Mesangial cell (primary cell): ENCODE data around the gene CADM4. TPM values are rescaled to one million over a fixed set of nuclear protein-coding genes. Genes with fewer than 3 reads are reported as not detected.

ENCODE experiments used
- total RNA-seq: library from RNA; depleted of rRNA; stranded (reverse); fragments of >200 nt; gene quantifications from 2 replicates; pipeline ENCODE4 v1.2.3, GENCODE V29; 2015

The CADM4 gene, protein sequence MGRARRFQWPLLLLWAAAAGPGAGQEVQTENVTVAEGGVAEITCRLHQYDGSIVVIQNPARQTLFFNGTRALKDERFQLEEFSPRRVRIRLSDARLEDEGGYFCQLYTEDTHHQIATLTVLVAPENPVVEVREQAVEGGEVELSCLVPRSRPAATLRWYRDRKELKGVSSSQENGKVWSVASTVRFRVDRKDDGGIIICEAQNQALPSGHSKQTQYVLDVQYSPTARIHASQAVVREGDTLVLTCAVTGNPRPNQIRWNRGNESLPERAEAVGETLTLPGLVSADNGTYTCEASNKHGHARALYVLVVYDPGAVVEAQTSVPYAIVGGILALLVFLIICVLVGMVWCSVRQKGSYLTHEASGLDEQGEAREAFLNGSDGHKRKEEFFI
- total RNA-seq, result 24.4 and 39.2 TPM in 2 replicates

DNA sequence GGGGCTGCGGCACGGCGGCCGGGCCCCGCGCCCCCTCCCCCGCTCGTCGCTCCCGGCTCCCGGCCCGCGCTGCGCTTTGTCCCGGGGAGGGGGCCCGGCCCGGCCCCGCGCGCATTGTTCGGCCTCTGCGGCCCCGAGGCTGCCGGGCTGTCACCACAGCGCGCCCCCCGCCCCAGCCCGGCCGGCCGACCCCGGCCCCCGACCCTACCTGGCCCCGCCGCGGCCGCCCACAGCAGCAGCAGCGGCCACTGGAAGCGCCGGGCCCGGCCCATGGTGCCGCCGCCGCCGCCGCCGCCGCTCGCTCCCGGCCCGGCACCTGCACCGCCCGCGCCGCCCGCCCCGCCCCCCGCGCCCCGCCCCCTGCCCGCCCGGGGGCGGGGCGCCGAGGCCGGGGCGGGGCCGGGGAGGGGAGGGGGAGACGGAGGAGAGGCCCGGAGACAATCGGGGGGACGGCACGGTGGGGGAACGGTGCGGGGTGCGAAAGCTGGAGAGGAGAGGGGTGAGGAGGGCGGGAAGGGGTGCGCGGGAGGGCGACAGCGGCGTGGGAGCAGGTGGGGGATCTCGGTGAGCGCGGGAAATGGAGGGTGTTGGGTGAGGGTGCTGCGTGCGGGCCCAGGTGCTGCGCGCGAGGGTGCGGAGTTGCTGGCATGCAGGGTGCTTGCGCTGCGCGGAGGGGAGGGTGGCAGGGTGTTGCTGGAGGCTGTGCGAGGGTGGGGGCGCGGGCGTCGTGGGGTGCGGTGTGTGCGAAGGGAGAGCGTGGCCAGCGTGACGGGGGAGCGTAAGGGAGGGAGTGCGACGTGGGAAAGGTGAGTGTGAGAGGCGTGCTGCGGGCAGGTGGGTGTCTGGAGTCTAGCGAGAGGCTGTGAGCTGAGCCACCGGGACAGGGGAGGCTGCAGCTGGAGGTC is at the start of gene CADM4:
Gene CADM4 (minus strand): TSS at position 332 of the 905 bp plus-strand sequence. CDS start 60 bp downstream, at position 272.

DNA sequence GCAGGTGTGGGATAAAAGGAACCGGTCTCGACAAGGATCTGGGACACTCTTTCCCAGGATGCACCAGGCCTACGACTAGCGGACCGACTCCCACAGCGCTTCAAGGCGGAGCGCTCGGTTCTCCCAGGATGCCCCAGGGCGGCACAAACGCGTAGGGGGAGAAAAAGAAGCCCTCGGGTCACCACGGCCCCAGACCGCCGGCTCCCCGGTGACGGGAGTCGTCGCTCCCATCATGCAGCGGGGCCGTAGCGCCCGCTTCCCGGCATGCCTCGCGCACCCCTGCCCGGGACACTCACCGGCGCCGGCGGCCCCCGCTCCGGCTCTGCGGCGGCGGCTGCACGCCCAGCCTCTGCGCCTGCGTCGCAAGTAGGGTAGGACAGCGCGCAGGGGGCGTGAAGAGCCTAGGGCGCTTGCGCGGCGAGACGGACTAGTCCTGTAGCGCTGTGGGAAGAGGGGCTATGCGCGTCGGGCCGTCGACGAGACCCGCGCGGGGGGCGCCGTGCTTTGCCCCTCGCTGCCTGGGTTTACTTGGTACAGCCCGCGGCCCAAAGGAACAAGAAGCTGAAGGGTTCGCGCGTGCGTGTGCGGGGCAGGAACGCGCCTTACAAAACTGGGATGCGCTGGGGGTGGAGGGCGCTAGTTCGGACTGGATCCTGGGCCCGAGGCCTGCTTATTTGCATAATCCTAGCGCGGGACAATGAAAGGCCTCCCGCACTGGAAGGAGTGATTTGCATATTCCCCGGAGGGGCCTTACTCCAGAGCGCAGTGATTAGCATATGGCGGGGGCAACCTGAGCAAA is 20.2 kb downstream of the CADM4 start, which contains the start of gene ZNF428:
Gene ZNF428 (minus strand): TSS at position 368 of the 799 bp plus-strand sequence. CDS start 5,325 bp downstream, outside the sequence.

GRCh38 chr19:43611788-43612187 is 27.9 kb downstream of the CADM4 start, which contains the start of gene SRRM5:
SRRM5 (plus strand) TSS chr19:43612088; CDS start chr19:43612122, 34 bp downstream.

GRCh38 chr19:43595999-43596841 is 43.4 kb downstream of the CADM4 start, which contains the start of the genes IRGQ and ZNF576:
IRGQ (minus strand) TSS chr19:43596134; CDS start chr19:43595338, 796 bp downstream.
ZNF576 (plus strand) TSS chr19:43596595; CDS start chr19:43597109, 514 bp downstream.

GRCh38 chr19:43575156-43575950 is 64.3 kb downstream of the CADM4 start, which contains the start of the genes PINLYP and XRCC1:
PINLYP (plus strand) TSS chr19:43575801; CDS start chr19:43577192, 1,391 bp downstream.
XRCC1 (minus strand) TSS chr19:43575527; CDS start chr19:43575458, 69 bp downstream.

Other genes starting within 250 kb of the CADM4 start
- not detected in 2 replicates for gene TEX101, start 225.0 kb downstream of the CADM4 start, total RNA-seq
- 0.38 TPM in 1 of 2 replicates, not detected in the other for gene LYPD3, start 174.2 kb downstream of the CADM4 start, total RNA-seq
- gene PHLDB3, start 135.1 kb downstream of the CADM4 start, total RNA-seq, result 4.1 and 6.3 TPM in 2 replicates
- gene ETHE1, start 112.6 kb downstream of the CADM4 start, total RNA-seq, result 61.3 and 106 TPM in 2 replicates
- 0.16 and 0.76 TPM in 2 replicates for gene ZNF575, start 106.7 kb downstream of the CADM4 start, total RNA-seq
- 34.4 and 45.0 TPM in 2 replicates for gene XRCC1, start 64.3 kb downstream of the CADM4 start, total RNA-seq
- gene PINLYP, start 64.0 kb downstream of the CADM4 start, total RNA-seq, result 1.3 and 4.6 TPM in 2 replicates
- 19.4 and 26.5 TPM in 2 replicates for gene IRGQ, start 43.7 kb downstream of the CADM4 start, total RNA-seq
- gene ZNF576, start 43.3 kb downstream of the CADM4 start, total RNA-seq, result 8.9 and 16.0 TPM in 2 replicates
- gene SRRM5, start 27.8 kb downstream of the CADM4 start, total RNA-seq, result 0.16 and 0.25 TPM in 2 replicates
- gene ZNF428, start 20.2 kb downstream of the CADM4 start, total RNA-seq, result 45.3 and 73.3 TPM in 2 replicates
- 40.7 and 139 TPM in 2 replicates for gene PLAUR, start 30.3 kb upstream of the CADM4 start, total RNA-seq
- not detected in 2 replicates for gene IRGC, start 76.2 kb upstream of the CADM4 start, total RNA-seq
- 15.2 and 17.7 TPM in 2 replicates for gene SMG9, start 115.1 kb upstream of the CADM4 start, total RNA-seq
- gene KCNN4, start 141.1 kb upstream of the CADM4 start, total RNA-seq, result 0.81 and 3.0 TPM in 2 replicates
- 0.13 and 0.33 TPM in 2 replicates for gene LYPD5, start 162.6 kb upstream of the CADM4 start, total RNA-seq
- 2.1 and 3.0 TPM in 2 replicates for gene ZNF283, start 187.5 kb upstream of the CADM4 start, total RNA-seq
- gene ZNF404, start 244.1 kb upstream of the CADM4 start, total RNA-seq, result 0.33 and 1.8 TPM in 2 replicates